HCT116 (cell line): ENCODE measurements around the gene GNMT. TPM values are rescaled to one million over a fixed set of nuclear protein-coding genes. Genes with fewer than 3 reads are reported as not detected.
"Not testable (repeated sequence)": the region's sequence is repeated elsewhere in the genome, so short reads cannot be mapped to it uniquely, and the experiment has no call there.

Experiments used
- ATAC-seq: fragments of 200-7000 bp; cut with Tn5 transposase; 2 replicates; pipeline ENCODE4 v1.9.1; 2020; ENCODE audit warnings: mild to moderate bottlenecking, moderate library complexity
- BruUV-seq: library from RNA; stranded (reverse); fragments of 400-500 nt; replicated peaks from 2 replicates; lab custom pipeline; 2021; lab: Mats Ljungman, UMichigan
- CTCF ChIA-PET: fragments of 300-600 bp; sonication (Branson Sonifier 250); formaldehyde crosslinking; loops from one replicate; lab custom pipeline; 2021; ENCODE audit warnings: antibody characterized with exemption; lab: Charles Lee
- POLR2A ChIA-PET: fragments of 300-600, 350-600 bp; sonication (Branson Sonifier 250); formaldehyde crosslinking; loops from one replicate; lab custom pipeline; 2021; ENCODE audit warnings: antibody characterized with exemption; lab: Charles Lee
- RAD21 ChIA-PET, 2 experiments: fragments of 300-600 bp; sonication (Branson Sonifier 250); formaldehyde crosslinking; loops; one replicate each; lab custom pipeline; 2023; ENCODE audit warnings: low total read pairs in 2 of 2; ENCODE audit not compliant: uncharacterized antibody in 2 of 2, unreplicated experiment in 2 of 2, low non-redundant PET in 1 of 2; lab: Charles Lee
- DNase-seq: peaks from one replicate; pipeline ENCODE4 v3.0.0-alpha.2; 2010; ENCODE audit warnings: low read depth, low spot score
- H2AFZ ChIP-seq: fragments of 200-600 bp; shearing (Covaris generic), sonication (generic); 2 replicates; pipeline ENCODE4 v1.6.1; 2017; ENCODE audit warnings: low read depth, mixed run types, mixed read lengths, antibody characterized with exemption, low read length; ENCODE audit not compliant: poor library complexity, severe bottlenecking
- H3K27ac ChIP-seq: 2 replicates; pipeline ENCODE4 v1.5.1; 2012; ENCODE audit warnings: low read depth, low read length
- H3K27me3 ChIP-seq: fragments of 200-600 bp; sonication (generic); 2 replicates; pipeline ENCODE4 v1.6.1; 2016; ENCODE audit warnings: mixed run types, low read length, mixed read lengths; ENCODE audit not compliant: insufficient read depth
- H3K36me3 ChIP-seq, 2 experiments: fragments of 200-500 bp in 1 of 2; fragments of 200-600 bp in 1 of 2; sonication (Bioruptor generic) in 1 of 2; sonication (generic) in 1 of 2; 2 replicates each; pipeline versions ENCODE4 v1.5.1 to v1.6.1; 2014 to 2016; ENCODE audit warnings: low read length in 2 of 2, inconsistent platforms in 1 of 2, mixed read lengths in 1 of 2, mixed run types in 1 of 2; ENCODE audit not compliant: insufficient read depth in 2 of 2, control insufficient read depth in 1 of 2
- H3K4me1 ChIP-seq, 2 experiments: fragments of 200-600 bp in 1 of 2; sonication (generic) in 1 of 2; 2 replicates each; pipeline versions ENCODE4 v1.5.1 to v1.6.1; 2012 to 2017; ENCODE audit warnings: low read length in 2 of 2, inconsistent platforms in 1 of 2, mild to moderate bottlenecking in 1 of 2, mixed read lengths in 1 of 2, mixed run types in 1 of 2, moderate library complexity in 1 of 2; ENCODE audit not compliant: insufficient read depth in 2 of 2, control insufficient read depth in 1 of 2
- H3K4me2 ChIP-seq: fragments of 200-600 bp; sonication (generic); 2 replicates; pipeline ENCODE4 v1.6.1; 2017; ENCODE audit warnings: mixed run types, low read length, mixed read lengths
- H3K4me3 ChIP-seq, 2 experiments: fragments of 200-600 bp in 1 of 2; sonication (generic) in 1 of 2; replicated peaks in 1 of 2; 2 replicates each; pipeline ENCODE4 v1.5.1; 2011 to 2016; ENCODE audit warnings: low read length in 2 of 2, control low read depth in 1 of 2, low read depth in 1 of 2, mild to moderate bottlenecking in 1 of 2, mixed read lengths in 1 of 2, mixed run types in 1 of 2
- H3K79me2 ChIP-seq: fragments of 200-600 bp; sonication (generic); 2 replicates; pipeline ENCODE4 v1.6.1; 2017; ENCODE audit warnings: mild to moderate bottlenecking, mixed run types, low read length, moderate library complexity, mixed read lengths; ENCODE audit not compliant: insufficient read depth
- H3K9ac ChIP-seq: fragments of 200-600 bp; sonication (generic); 2 replicates; pipeline ENCODE4 v1.6.1; 2016; ENCODE audit warnings: low read length, mixed read lengths
- H3K9me2 ChIP-seq: fragments of 200-600 bp; sonication (generic), shearing (Covaris generic); 2 replicates; pipeline ENCODE4 v1.6.1; 2017; ENCODE audit warnings: mixed run types, mild to moderate bottlenecking, moderate library complexity; ENCODE audit not compliant: insufficient read depth
- H3K9me3 ChIP-seq, 2 experiments: fragments of 200-500 bp in 1 of 2; fragments of 200-600 bp in 1 of 2; sonication (Bioruptor generic) in 1 of 2; sonication (generic) in 1 of 2; 2 replicates each; pipeline ENCODE4 v1.6.1; 2014 to 2017; ENCODE audit warnings: low read length in 2 of 2, mixed read lengths in 2 of 2, inconsistent platforms in 1 of 2, low read depth in 1 of 2, mild to moderate bottlenecking in 1 of 2, mixed run types in 1 of 2, moderate library complexity in 1 of 2; ENCODE audit not compliant: control insufficient read depth in 1 of 2, insufficient read depth in 1 of 2
- H4K20me1 ChIP-seq: fragments of 200-600 bp; sonication (generic), shearing (Covaris generic); 2 replicates; pipeline ENCODE4 v1.6.1; 2017; ENCODE audit warnings: mixed run types, mild to moderate bottlenecking, moderate library complexity; ENCODE audit not compliant: insufficient read depth
- FOSL1 ChIP-seq: IDR thresholded peaks from 2 replicates; pipeline ENCODE4 v1.6.1; 2012; ENCODE audit warnings: low read depth
- RAD21 ChIP-seq: IDR thresholded peaks from 2 replicates; pipeline ENCODE4 v1.6.1; 2012; ENCODE audit warnings: low read depth, mild to moderate bottlenecking
- SRF ChIP-seq: IDR thresholded peaks from 2 replicates; pipeline ENCODE4 v1.6.1; 2012; ENCODE audit warnings: low read depth
- ZBTB33 ChIP-seq: IDR thresholded peaks from 2 replicates; pipeline ENCODE4 v1.6.1; 2011; ENCODE audit warnings: mild to moderate bottlenecking, low read length, moderate library complexity; ENCODE audit not compliant: insufficient replicate concordance; ENCODE audit errors: extremely low read depth
- intact Hi-C: fragments of 100-400 bp; cut with micrococcal nuclease; formaldehyde crosslinking; loops from 2 replicates; pipeline ENCODE4 v1.10.0; 2022
- total RNA-seq: library from RNA; stranded (reverse); gene quantifications from one replicate; pipeline ENCODE4 v1.2.1, GENCODE V29; 2021; ENCODE audit not compliant: unreplicated experiment
- TF ChIP-seq, protein P1 (sequence below): IDR thresholded peaks from 2 replicates; pipeline ENCODE4 v1.6.1; 2012; ENCODE audit warnings: low read depth
- TF ChIP-seq, protein P2 (sequence below): IDR thresholded peaks from 2 replicates; pipeline ENCODE4 v1.6.1; 2012

The GNMT gene
- total RNA-seq, 1 experiment from 2014 or later = 0.57 TPM

- TF ChIP-seq ZBTB33 = no peak
Observed at GRCh38 chr6:42952389-42952788, 8.2 kb upstream of the GNMT start (continued).

- H3K9me3 ChIP-seq, H4K20me1 ChIP-seq, intact Hi-C loops, H3K27ac ChIP-seq, H3K27me3 ChIP-seq, BruUV-seq, CTCF ChIA-PET, H3K36me3 ChIP-seq, RAD21 ChIA-PET, H2AFZ ChIP-seq, H3K4me2 ChIP-seq, ATAC-seq, DNase-seq, POLR2A ChIA-PET, H3K4me3 ChIP-seq, H3K4me1 ChIP-seq, H3K79me2 ChIP-seq, H3K9ac ChIP-seq, H3K9me2 ChIP-seq: not testable (repeated sequence)
Observed at GRCh38 chr6:42954405-42954804, 6.1 kb upstream of the GNMT start.

DNA sequence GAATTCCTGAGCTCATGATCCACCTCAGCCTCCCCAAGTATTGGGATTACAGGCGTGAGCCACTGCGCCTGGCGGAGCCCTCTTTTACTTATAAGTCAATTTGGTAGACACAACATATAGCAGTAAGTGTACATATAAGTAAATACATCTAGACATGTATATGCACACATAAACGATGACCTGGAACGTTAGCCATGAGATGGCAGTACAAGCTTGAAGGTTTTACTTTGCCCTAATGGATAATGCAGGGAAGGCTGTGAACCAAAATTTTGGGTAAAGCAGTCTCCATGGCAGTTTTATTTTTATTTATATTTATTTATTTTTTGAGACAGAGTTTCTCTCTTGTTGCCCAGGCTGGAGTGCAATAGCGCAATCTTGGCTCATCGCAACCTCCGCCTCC lies 2.4 kb upstream of the GNMT start:
- ChIA-PET RAD21 (no interaction called here), CTCF (no interaction called here), POLR2A (no interaction called here)
- intact Hi-C loops = no loop called here
- Histone ChIP-seq H3K79me2 (no peaks in the 10 kb centered on the region), H3K9me2 (no peaks in the 10 kb centered on the region), H4K20me1 (no peaks in the 10 kb centered on the region; the same call in 1 of the 2 replicates), H3K4me2 (no peak overlapping the region), H3K27ac (no peak overlapping the region), H3K4me1 (peaks cover 10 to 17% of the 10 kb centered on the region in 2 experiments), H3K9ac (no peak overlapping the region), H3K27me3 (no peaks in the 10 kb centered on the region), H3K9me3 (no peaks in the 10 kb centered on the region), H3K4me3 (no peak overlapping the region), H2AFZ (no peak overlapping the region), H3K36me3 (no peaks in the 10 kb centered on the region)
- no TSS peak for BruUV-seq
- no peak for DNase-seq
- TF ChIP-seq RAD21 (peak; percentile 37; the same call in 1 of the 2 replicates), FOSL1 (no peak), SRF (no peak)
- TF ChIP-seq, protein P1, sequence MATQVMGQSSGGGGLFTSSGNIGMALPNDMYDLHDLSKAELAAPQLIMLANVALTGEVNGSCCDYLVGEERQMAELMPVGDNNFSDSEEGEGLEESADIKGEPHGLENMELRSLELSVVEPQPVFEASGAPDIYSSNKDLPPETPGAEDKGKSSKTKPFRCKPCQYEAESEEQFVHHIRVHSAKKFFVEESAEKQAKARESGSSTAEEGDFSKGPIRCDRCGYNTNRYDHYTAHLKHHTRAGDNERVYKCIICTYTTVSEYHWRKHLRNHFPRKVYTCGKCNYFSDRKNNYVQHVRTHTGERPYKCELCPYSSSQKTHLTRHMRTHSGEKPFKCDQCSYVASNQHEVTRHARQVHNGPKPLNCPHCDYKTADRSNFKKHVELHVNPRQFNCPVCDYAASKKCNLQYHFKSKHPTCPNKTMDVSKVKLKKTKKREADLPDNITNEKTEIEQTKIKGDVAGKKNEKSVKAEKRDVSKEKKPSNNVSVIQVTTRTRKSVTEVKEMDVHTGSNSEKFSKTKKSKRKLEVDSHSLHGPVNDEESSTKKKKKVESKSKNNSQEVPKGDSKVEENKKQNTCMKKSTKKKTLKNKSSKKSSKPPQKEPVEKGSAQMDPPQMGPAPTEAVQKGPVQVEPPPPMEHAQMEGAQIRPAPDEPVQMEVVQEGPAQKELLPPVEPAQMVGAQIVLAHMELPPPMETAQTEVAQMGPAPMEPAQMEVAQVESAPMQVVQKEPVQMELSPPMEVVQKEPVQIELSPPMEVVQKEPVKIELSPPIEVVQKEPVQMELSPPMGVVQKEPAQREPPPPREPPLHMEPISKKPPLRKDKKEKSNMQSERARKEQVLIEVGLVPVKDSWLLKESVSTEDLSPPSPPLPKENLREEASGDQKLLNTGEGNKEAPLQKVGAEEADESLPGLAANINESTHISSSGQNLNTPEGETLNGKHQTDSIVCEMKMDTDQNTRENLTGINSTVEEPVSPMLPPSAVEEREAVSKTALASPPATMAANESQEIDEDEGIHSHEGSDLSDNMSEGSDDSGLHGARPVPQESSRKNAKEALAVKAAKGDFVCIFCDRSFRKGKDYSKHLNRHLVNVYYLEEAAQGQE = no peak
- TF ChIP-seq, protein P2, sequence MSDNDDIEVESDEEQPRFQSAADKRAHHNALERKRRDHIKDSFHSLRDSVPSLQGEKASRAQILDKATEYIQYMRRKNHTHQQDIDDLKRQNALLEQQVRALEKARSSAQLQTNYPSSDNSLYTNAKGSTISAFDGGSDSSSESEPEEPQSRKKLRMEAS = no peak
- no peak for ATAC-seq
